Measurements from ENCODE around the gene BANP.

The BANP gene

GRCh38 chr16:87938412-87938949 lies 12.8 kb upstream of the BANP start:
- Histone ChIP-seq H3K4me1 (ENCODE audit: control insufficient read depth, insufficient read depth, low read length) (no peaks in the 10 kb centered on the region), H3K4me3 (ENCODE audit: insufficient read depth, low read depth, low read length) (no peak overlapping the region), H3K27ac (ENCODE audit: insufficient read depth, low read depth, low read length, poor library complexity, severe bottlenecking) (no peak overlapping the region), H3K27me3 (ENCODE audit: control insufficient read depth, insufficient read depth, low read length, poor library complexity, severe bottlenecking) (no peaks in the 10 kb centered on the region), H3K36me3 (ENCODE audit: control insufficient read depth, insufficient read depth, low read length) (no peaks in the 10 kb centered on the region), H3K9me3 (ENCODE audit: control insufficient read depth, low read length) (no peaks in the 10 kb centered on the region)
- 93 to 97% methylated on average over 4 of the region's 4 CpGs for WGBS, 2 experiments

GRCh38 chr16:87939562-87940423 lies 11.4 kb upstream of the BANP start:
- no peak overlapping the region for H3K4me3 ChIP-seq (ENCODE audit: insufficient read depth, low read depth, low read length)
- 91 to 92% methylated on average over 13 of the region's 13 CpGs for WGBS, 2 experiments
- no peaks in the 10 kb centered on the region for H3K36me3 ChIP-seq (ENCODE audit: control insufficient read depth, insufficient read depth, low read length)
- H3K9me3 ChIP-seq (ENCODE audit: control insufficient read depth, low read length), result no peaks in the 10 kb centered on the region
- H3K27ac ChIP-seq (ENCODE audit: insufficient read depth, low read depth, low read length, poor library complexity, severe bottlenecking), result no peak overlapping the region
- H3K27me3 ChIP-seq (ENCODE audit: control insufficient read depth, insufficient read depth, low read length, poor library complexity, severe bottlenecking), result no peaks in the 10 kb centered on the region
- H3K4me1 ChIP-seq (ENCODE audit: control insufficient read depth, insufficient read depth, low read length), result no peaks in the 10 kb centered on the region

- Histone ChIP-seq H3K36me3 (ENCODE audit: control insufficient read depth, insufficient read depth, low read length) (no peaks in the 10 kb centered on the region), H3K9me3 (ENCODE audit: control insufficient read depth, low read length) (no peaks in the 10 kb centered on the region), H3K4me3 (ENCODE audit: insufficient read depth, low read depth, low read length) (no peak overlapping the region), H3K27ac (ENCODE audit: insufficient read depth, low read depth, low read length, poor library complexity, severe bottlenecking) (no peak overlapping the region), H3K4me1 (ENCODE audit: control insufficient read depth, insufficient read depth, low read length) (no peaks in the 10 kb centered on the region), H3K27me3 (ENCODE audit: control insufficient read depth, insufficient read depth, low read length, poor library complexity, severe bottlenecking) (no peaks in the 10 kb centered on the region)
- 78 to 79% methylated on average over 5 of the region's 5 CpGs for WGBS, 2 experiments
Observed at GRCh38 chr16:87942680-87943079, 8.6 kb upstream of the BANP start.

- Histone ChIP-seq H3K27me3 (ENCODE audit: control insufficient read depth, insufficient read depth, low read length, poor library complexity, severe bottlenecking) (no peaks in the 10 kb centered on the region), H3K4me1 (ENCODE audit: control insufficient read depth, insufficient read depth, low read length) (no peaks in the 10 kb centered on the region), H3K36me3 (ENCODE audit: control insufficient read depth, insufficient read depth, low read length) (no peaks in the 10 kb centered on the region), H3K9me3 (ENCODE audit: control insufficient read depth, low read length) (no peaks in the 10 kb centered on the region), H3K4me3 (ENCODE audit: insufficient read depth, low read depth, low read length) (no peak overlapping the region), H3K27ac (ENCODE audit: insufficient read depth, low read depth, low read length, poor library complexity, severe bottlenecking) (no peak overlapping the region)
- WGBS, 2 experiments, result 82 to 83% methylated on average over 22 of the region's 22 CpGs
Observed at GRCh38 chr16:87945351-87946042, 5.7 kb upstream of the BANP start.

- no peaks in the 10 kb centered on the region for H3K9me3 ChIP-seq (ENCODE audit: control insufficient read depth, low read length)
- H3K36me3 ChIP-seq (ENCODE audit: control insufficient read depth, insufficient read depth, low read length), result no peaks in the 10 kb centered on the region
- no peaks in the 10 kb centered on the region for H3K27me3 ChIP-seq (ENCODE audit: control insufficient read depth, insufficient read depth, low read length, poor library complexity, severe bottlenecking)
- no peaks in the 10 kb centered on the region for H3K4me1 ChIP-seq (ENCODE audit: control insufficient read depth, insufficient read depth, low read length)
- 89 to 90% methylated on average over 14 of the region's 14 CpGs for WGBS, 2 experiments
- H3K4me3 ChIP-seq (ENCODE audit: insufficient read depth, low read depth, low read length), result no peak overlapping the region
- no peak overlapping the region for H3K27ac ChIP-seq (ENCODE audit: insufficient read depth, low read depth, low read length, poor library complexity, severe bottlenecking)
Observed at GRCh38 chr16:87946596-87947347, 4.5 kb upstream of the BANP start.

- Histone ChIP-seq H3K4me3 (ENCODE audit: insufficient read depth, low read depth, low read length) (no peak overlapping the region), H3K27ac (ENCODE audit: insufficient read depth, low read depth, low read length, poor library complexity, severe bottlenecking) (no peak overlapping the region), H3K9me3 (ENCODE audit: control insufficient read depth, low read length) (no peaks in the 10 kb centered on the region), H3K36me3 (ENCODE audit: control insufficient read depth, insufficient read depth, low read length) (no peaks in the 10 kb centered on the region), H3K27me3 (ENCODE audit: control insufficient read depth, insufficient read depth, low read length, poor library complexity, severe bottlenecking) (no peaks in the 10 kb centered on the region), H3K4me1 (ENCODE audit: control insufficient read depth, insufficient read depth, low read length) (peaks cover 2% of the 10 kb centered on the region)
- WGBS, 2 experiments, result 93 to 94% methylated on average over 22 of the region's 22 CpGs
Observed at GRCh38 chr16:87947356-87948118, 3.7 kb upstream of the BANP start.

GRCh38 chr16:87948119-87948545 lies 3.1 kb upstream of the BANP start:
- no peaks in the 10 kb centered on the region for H3K36me3 ChIP-seq (ENCODE audit: control insufficient read depth, insufficient read depth, low read length)
- no peak overlapping the region for H3K4me3 ChIP-seq (ENCODE audit: insufficient read depth, low read depth, low read length)
- H3K4me1 ChIP-seq (ENCODE audit: control insufficient read depth, insufficient read depth, low read length), result peaks cover 4% of the 10 kb centered on the region
- no peaks in the 10 kb centered on the region for H3K9me3 ChIP-seq (ENCODE audit: control insufficient read depth, low read length)
- H3K27ac ChIP-seq (ENCODE audit: insufficient read depth, low read depth, low read length, poor library complexity, severe bottlenecking), result no peak overlapping the region
- no peaks in the 10 kb centered on the region for H3K27me3 ChIP-seq (ENCODE audit: control insufficient read depth, insufficient read depth, low read length, poor library complexity, severe bottlenecking)
- WGBS, 2 experiments, result 92% methylated on average over 12 of the region's 12 CpGs

GRCh38 chr16:87948735-87949070 lies 2.5 kb upstream of the BANP start:
- WGBS, 2 experiments, result 91 to 96% methylated on average over 5 of the region's 5 CpGs

GRCh38 chr16:87949071-87949744 lies 2.0 kb upstream of the BANP start:
- no peaks in the 10 kb centered on the region for H3K9me3 ChIP-seq (ENCODE audit: control insufficient read depth, low read length)
- H3K4me3 ChIP-seq (ENCODE audit: insufficient read depth, low read depth, low read length), result no peak overlapping the region
- no peaks in the 10 kb centered on the region for H3K36me3 ChIP-seq (ENCODE audit: control insufficient read depth, insufficient read depth, low read length)
- 92 to 94% methylated on average over 16 of the region's 16 CpGs for WGBS, 2 experiments
- no peak overlapping the region for H3K27ac ChIP-seq (ENCODE audit: insufficient read depth, low read depth, low read length, poor library complexity, severe bottlenecking)
- no peaks in the 10 kb centered on the region for H3K27me3 ChIP-seq (ENCODE audit: control insufficient read depth, insufficient read depth, low read length, poor library complexity, severe bottlenecking)
- peaks cover 4% of the 10 kb centered on the region for H3K4me1 ChIP-seq (ENCODE audit: control insufficient read depth, insufficient read depth, low read length)

More at GRCh38 chr16:87948735-87949070, 2.5 kb upstream of the BANP start:
- peaks cover 4% of the 10 kb centered on the region for H3K4me1 ChIP-seq (ENCODE audit: control insufficient read depth, insufficient read depth, low read length)
- no peak overlapping the region for H3K4me3 ChIP-seq (ENCODE audit: insufficient read depth, low read depth, low read length)
- no peaks in the 10 kb centered on the region for H3K9me3 ChIP-seq (ENCODE audit: control insufficient read depth, low read length)
- H3K27ac ChIP-seq (ENCODE audit: insufficient read depth, low read depth, low read length, poor library complexity, severe bottlenecking), result no peak overlapping the region
- H3K36me3 ChIP-seq (ENCODE audit: control insufficient read depth, insufficient read depth, low read length), result no peaks in the 10 kb centered on the region
- no peaks in the 10 kb centered on the region for H3K27me3 ChIP-seq (ENCODE audit: control insufficient read depth, insufficient read depth, low read length, poor library complexity, severe bottlenecking)
